CD4-positive, alpha-beta T cell (primary cell): Measurements from ENCODE around the gene KRT76. TPM values are rescaled to one million over a fixed set of nuclear protein-coding genes. Genes with fewer than 3 reads are reported as not detected.

Experiments
- ATAC-seq: fragments of 200-7000 bp; cut with Tn5 transposase; one replicate; pipeline ENCODE4 v1.10.0; 2022; ENCODE audit warnings: mild to moderate bottlenecking; ENCODE audit not compliant: poor library complexity
- CTCF ChIA-PET: fragments of 350-600 bp; sonication (Branson Sonifier 250); formaldehyde crosslinking; loops from one replicate; lab custom pipeline; 2021; ENCODE audit warnings: antibody characterized with exemption, inconsistent platforms; lab: Charles Lee
- POLR2A ChIA-PET: fragments of 350-600 bp; sonication (Branson Sonifier 250); formaldehyde crosslinking; loops from one replicate; lab custom pipeline; 2021; ENCODE audit warnings: antibody characterized with exemption, inconsistent platforms; lab: Charles Lee
- DNase-seq, 14 experiments: peaks; one replicate each; pipeline ENCODE4 v3.0.0-alpha.2; 2013 to 2020; ENCODE audit warnings: mixed read lengths in 2 of 14
- H3K27ac ChIP-seq, 2 donors: one replicate each; pipeline versions ENCODE4 v1.5.1 to v1.7.0; 2013; ENCODE audit warnings: low read length in 2 of 2, low read depth in 1 of 2, mild to moderate bottlenecking in 1 of 2
- H3K27me3 ChIP-seq, 2 experiments: 1 replicate in 1 of 2; 2 replicates in 1 of 2; pipeline versions ENCODE4 v1.6.1 to v1.7.0; 2013; ENCODE audit warnings: low read length in 2 of 2, control low read depth in 1 of 2, mild to moderate bottlenecking in 1 of 2, moderate library complexity in 1 of 2; ENCODE audit not compliant: insufficient read depth in 2 of 2, control insufficient read depth in 1 of 2
- H3K36me3 ChIP-seq: one replicate; pipeline ENCODE4 v1.6.1; 2013; ENCODE audit warnings: low read length, control low read depth; ENCODE audit not compliant: insufficient read depth
- H3K4me1 ChIP-seq: one replicate; pipeline ENCODE4 v1.6.1; 2013; ENCODE audit warnings: low read length, control low read depth; ENCODE audit not compliant: insufficient read depth
- H3K4me3 ChIP-seq: one replicate; pipeline ENCODE4 v1.5.1; 2013; ENCODE audit warnings: mild to moderate bottlenecking, low read length, moderate library complexity
- H3K9me3 ChIP-seq, 2 experiments: 1 replicate in 1 of 2; 2 replicates in 1 of 2; pipeline versions ENCODE4 v1.6.1 to v1.7.0; 2013; ENCODE audit warnings: low read length in 2 of 2, mild to moderate bottlenecking in 2 of 2, control low read depth in 1 of 2, moderate library complexity in 1 of 2; ENCODE audit not compliant: control insufficient read depth in 1 of 2, insufficient read depth in 1 of 2
- H3K27ac Mint-ChIP-seq: one replicate; pipeline ENCODE4 v1.8.0; 2020; ENCODE audit warnings: mixed read lengths
- H3K27me3 Mint-ChIP-seq: one replicate; pipeline ENCODE4 v1.8.0; 2021; ENCODE audit warnings: mixed read lengths
- H3K36me3 Mint-ChIP-seq: one replicate; pipeline ENCODE4 v1.8.0; 2021; ENCODE audit warnings: low read depth, mixed read lengths
- H3K4me1 Mint-ChIP-seq: one replicate; pipeline ENCODE4 v1.8.0; 2021; ENCODE audit warnings: low read depth, mixed read lengths
- H3K4me3 Mint-ChIP-seq: one replicate; pipeline ENCODE4 v1.8.0; 2020; ENCODE audit warnings: mild to moderate bottlenecking, mixed read lengths
- H3K9me3 Mint-ChIP-seq: one replicate; pipeline ENCODE4 v1.8.0; 2020; ENCODE audit warnings: mixed read lengths
- intact Hi-C, 2 experiments: fragments of 100-400 bp; cut with DNase I in 1 of 2; cut with micrococcal nuclease in 1 of 2; formaldehyde crosslinking; loops; one replicate each; pipeline versions ENCODE4 v1.15.1 to v1.9.0; 2023 to 2025; cut with DNase I, micrococcal nuclease
- total RNA-seq, 174 experiments: library from RNA in 2 of 174; stranded (reverse) in 2 of 174; gene quantifications; one replicate each; pipeline ENCODE4 v1.2.3 and lab custom pipeline; 2021 to 2026
- TF ChIP-seq, protein P1 (sequence below): fragments of 200-600 bp; IDR thresholded peaks from one replicate; pipeline ENCODE4 v1.8.0; 2022; ENCODE audit warnings: antibody characterized with exemption, mild to moderate bottlenecking

The KRT76 gene
- total RNA-seq, 2 experiments from 2014 or later, result not detected

DNA sequence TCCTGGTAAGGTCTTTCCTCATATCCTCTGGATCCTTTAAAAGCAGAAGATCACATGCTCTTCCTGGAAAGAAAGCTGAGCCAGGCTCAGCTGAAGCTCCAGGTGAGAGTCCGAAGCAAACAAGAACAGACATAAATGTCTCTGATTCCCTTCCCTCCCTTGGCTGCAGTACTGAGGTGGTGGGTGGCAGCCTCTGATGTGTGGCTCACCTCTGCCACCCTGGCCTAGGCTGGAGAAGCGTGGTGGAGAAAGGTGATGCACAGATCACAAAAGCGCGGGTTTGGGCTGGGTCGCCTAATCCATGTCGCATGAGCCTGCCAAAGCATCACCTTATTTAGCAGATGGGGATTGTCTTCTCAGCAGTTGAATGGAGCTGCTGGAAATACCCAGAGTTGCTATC lies 2.8 kb upstream of the KRT76 start:
- no peak overlapping the region for H3K27ac ChIP-seq
- Mint-ChIP-seq H3K4me3 (no peak overlapping the region), H3K9me3 (no peaks in the 10 kb centered on the region), H3K27ac (no peak overlapping the region), H3K4me1 (no peaks in the 10 kb centered on the region), H3K36me3 (no peaks in the 10 kb centered on the region), H3K27me3 (peaks cover 17% of the 10 kb centered on the region)
- intact Hi-C loops, result no loop called here
- peaks cover 0 to 5% of the 10 kb centered on the region in 2 experiments for H3K27me3 ChIP-seq
- POLR2A ChIA-PET, result no interaction called here
- ATAC-seq, result no peak
- DNase-seq, result no peak
- no peak overlapping the region for H3K4me3 ChIP-seq
- TF ChIP-seq, protein P1, sequence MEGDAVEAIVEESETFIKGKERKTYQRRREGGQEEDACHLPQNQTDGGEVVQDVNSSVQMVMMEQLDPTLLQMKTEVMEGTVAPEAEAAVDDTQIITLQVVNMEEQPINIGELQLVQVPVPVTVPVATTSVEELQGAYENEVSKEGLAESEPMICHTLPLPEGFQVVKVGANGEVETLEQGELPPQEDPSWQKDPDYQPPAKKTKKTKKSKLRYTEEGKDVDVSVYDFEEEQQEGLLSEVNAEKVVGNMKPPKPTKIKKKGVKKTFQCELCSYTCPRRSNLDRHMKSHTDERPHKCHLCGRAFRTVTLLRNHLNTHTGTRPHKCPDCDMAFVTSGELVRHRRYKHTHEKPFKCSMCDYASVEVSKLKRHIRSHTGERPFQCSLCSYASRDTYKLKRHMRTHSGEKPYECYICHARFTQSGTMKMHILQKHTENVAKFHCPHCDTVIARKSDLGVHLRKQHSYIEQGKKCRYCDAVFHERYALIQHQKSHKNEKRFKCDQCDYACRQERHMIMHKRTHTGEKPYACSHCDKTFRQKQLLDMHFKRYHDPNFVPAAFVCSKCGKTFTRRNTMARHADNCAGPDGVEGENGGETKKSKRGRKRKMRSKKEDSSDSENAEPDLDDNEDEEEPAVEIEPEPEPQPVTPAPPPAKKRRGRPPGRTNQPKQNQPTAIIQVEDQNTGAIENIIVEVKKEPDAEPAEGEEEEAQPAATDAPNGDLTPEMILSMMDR, result no peak
- no peaks in the 10 kb centered on the region for H3K4me1 ChIP-seq
- H3K36me3 ChIP-seq, result no peaks in the 10 kb centered on the region
- CTCF ChIA-PET, result no interaction called here
- H3K9me3 ChIP-seq, result peaks cover 0 to 5% of the 10 kb centered on the region in 2 experiments

DNA sequence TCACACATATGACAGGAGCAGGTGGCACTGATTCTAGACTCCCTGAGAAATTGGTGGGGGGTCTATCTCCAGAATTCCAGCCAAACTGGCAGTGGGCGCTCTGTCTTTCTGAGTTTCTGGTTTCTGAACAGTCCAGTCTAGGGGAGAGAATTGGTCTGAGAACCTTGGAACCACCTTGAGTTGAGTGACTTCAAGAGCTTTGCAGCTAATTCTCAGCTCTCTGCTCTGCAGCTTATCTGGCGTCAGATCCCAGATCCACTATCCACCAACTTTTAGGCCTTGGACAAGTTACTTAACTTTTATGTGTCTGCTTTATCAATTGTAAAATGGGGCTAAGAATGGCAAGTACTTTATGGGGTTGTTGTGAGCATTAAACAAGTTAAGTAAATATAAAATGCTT lies 1.7 kb upstream of the KRT76 start:
- no peak for ATAC-seq

DNA sequence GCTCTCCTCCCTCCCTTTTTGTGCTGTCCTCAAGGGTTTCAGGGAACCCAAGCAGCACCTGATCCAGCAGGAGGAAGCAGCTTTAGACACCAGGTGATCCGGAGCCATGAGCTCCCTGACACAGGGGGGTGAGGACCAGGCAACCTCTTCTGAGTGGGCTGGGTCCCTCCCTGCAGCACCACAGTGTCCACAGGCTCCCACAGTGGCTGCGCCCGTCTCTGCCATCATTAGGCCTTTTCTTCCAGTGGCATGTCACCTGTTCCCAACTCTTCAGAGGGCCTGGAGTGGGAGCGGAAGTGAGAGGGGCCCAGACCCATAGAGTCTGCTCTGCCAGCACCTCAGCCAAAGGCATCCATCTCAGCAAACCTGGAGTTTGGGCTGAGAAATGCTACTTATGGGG lies 421 bp upstream of the KRT76 start:
- ChIA-PET POLR2A (no interaction called here), CTCF (no interaction called here)
- no peaks in the 10 kb centered on the region for H3K4me1 ChIP-seq
- no peak overlapping the region for H3K4me3 ChIP-seq
- Mint-ChIP-seq H3K4me1 (no peaks in the 10 kb centered on the region), H3K4me3 (no peak overlapping the region), H3K27ac (no peak overlapping the region), H3K36me3 (no peaks in the 10 kb centered on the region), H3K9me3 (no peaks in the 10 kb centered on the region), H3K27me3 (peaks cover 8% of the 10 kb centered on the region)
- intact Hi-C loops, result no loop called here
- H3K36me3 ChIP-seq, result no peaks in the 10 kb centered on the region
- H3K27me3 ChIP-seq, result no peaks in the 10 kb centered on the region
- no peak for ATAC-seq
- DNase-seq, result no peak
- H3K27ac ChIP-seq, result no peak overlapping the region
- TF ChIP-seq, protein P1, result no peak
- H3K9me3 ChIP-seq, result peaks cover 0 to 5% of the 10 kb centered on the region in 2 experiments

More for the DNA sequence above, 1.7 kb upstream of the KRT76 start:
- Histone ChIP-seq H3K4me1 (no peaks in the 10 kb centered on the region), H3K27ac (no peak overlapping the region), H3K36me3 (no peaks in the 10 kb centered on the region), H3K4me3 (no peak overlapping the region), H3K27me3 (no peaks in the 10 kb centered on the region), H3K9me3 (peaks cover 0 to 5% of the 10 kb centered on the region in 2 experiments)
- Mint-ChIP-seq H3K27me3 (peaks cover 15% of the 10 kb centered on the region), H3K4me3 (no peak overlapping the region), H3K4me1 (no peaks in the 10 kb centered on the region), H3K27ac (no peak overlapping the region), H3K9me3 (no peaks in the 10 kb centered on the region), H3K36me3 (no peaks in the 10 kb centered on the region)
- TF ChIP-seq, protein P1, result no peak
- CTCF ChIA-PET, result no interaction called here
- intact Hi-C loops, result no loop called here
- no peak for DNase-seq
- POLR2A ChIA-PET, result no interaction called here
